ENCODE results near the gene ZC3H10.

DNA sequence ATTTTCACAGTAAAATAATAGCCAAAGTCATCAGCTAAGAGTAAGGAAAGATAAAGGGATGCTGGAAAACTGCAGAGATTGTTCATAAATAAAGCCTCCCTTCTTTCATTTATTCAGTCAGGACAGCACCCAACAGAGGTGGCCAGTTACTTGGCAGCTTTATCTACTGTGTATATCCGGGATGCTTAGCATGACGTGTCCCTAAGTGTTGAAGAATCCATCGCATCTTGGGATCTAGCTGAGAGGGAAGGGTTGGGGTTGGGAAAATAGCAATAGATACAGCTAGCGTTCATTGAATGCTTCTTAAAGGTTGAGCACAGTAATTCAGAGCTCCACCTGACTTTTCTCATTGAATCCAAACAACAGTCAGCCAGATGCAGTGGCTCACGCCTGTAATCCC is 43.7 kb upstream of the ZC3H10 start:
- TF ChIP-seq, protein P1, sequence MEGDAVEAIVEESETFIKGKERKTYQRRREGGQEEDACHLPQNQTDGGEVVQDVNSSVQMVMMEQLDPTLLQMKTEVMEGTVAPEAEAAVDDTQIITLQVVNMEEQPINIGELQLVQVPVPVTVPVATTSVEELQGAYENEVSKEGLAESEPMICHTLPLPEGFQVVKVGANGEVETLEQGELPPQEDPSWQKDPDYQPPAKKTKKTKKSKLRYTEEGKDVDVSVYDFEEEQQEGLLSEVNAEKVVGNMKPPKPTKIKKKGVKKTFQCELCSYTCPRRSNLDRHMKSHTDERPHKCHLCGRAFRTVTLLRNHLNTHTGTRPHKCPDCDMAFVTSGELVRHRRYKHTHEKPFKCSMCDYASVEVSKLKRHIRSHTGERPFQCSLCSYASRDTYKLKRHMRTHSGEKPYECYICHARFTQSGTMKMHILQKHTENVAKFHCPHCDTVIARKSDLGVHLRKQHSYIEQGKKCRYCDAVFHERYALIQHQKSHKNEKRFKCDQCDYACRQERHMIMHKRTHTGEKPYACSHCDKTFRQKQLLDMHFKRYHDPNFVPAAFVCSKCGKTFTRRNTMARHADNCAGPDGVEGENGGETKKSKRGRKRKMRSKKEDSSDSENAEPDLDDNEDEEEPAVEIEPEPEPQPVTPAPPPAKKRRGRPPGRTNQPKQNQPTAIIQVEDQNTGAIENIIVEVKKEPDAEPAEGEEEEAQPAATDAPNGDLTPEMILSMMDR (conservative IDR thresholded peaks at IDR 0.05; ENCODE audit: low read length) = no peak
- no peak for TF ChIP-seq EZH2phosphoT487 (IDR thresholded peaks at IDR 0.05; ENCODE audit: borderline replicate concordance, low read depth, low read length)

All from OCI-LY7 (cell line).